ENCODE data around the gene COL5A2.

The COL5A2 gene

DNA sequence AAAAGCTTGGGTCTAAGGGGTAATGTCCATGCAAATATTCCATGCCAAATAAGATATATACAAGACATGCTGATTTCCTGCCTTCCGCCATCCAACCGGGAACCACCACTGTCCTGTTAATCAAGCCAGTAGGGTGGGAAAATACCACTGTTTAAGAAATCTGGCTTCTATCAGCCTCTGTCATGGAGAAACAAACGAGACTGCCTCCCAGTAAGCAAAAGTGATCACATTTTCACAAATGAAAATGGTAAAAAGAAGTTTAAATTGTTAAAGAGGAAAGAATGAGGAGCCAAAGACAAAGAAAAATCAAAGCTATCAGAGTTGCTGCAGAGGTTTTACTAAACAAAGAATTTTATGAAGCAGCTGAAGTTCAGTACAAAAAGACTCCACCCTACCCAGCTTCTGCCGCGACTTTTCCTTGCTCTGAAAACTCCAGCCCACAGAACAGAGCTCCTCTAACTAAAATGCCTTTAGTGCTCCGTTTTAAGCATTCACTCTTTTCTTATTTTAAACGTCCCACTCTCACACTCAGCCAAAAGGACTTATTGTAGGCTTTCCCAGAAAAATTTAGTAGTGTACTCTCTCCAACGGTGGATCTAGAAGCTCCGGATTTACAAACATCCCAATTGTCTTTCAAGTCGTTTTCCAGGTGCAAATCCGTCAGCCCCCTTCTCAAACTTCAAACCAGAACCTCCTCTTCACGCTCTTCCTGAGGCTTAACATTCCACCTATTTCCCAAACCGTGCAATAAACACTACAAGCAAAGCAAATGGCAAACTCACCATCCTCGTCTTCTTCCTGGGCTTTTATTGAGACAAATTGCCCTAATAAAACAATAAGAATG, 613 bp downstream of the COL5A2 start:
- no peak for DNase-seq (ENCODE audit: low spot score)

DNA sequence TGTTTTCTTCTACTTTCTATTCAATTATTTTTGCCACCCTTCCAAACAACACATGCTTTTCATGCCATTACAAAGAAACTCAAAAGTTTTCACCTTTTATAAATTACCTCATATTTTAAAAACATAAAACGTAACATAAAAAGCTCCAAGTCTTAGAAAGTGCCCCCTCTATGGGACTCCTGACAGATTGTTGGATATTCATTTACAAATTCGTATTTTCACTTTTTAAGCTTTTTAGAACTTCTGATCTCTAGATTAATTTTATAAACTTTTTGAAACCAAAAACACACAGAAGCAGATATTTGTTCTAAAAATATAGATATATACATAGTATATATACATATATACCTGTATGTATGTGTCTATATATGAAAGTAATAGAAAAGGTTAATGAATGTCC, 1.5 kb downstream of the COL5A2 start:
- DNase-seq (ENCODE audit: low spot score), result no peak

- DNase-seq (ENCODE audit: low spot score), result no peak
Measured at GRCh38 chr2:189177251-189177840, 2.2 kb downstream of the COL5A2 start.

- no peak for DNase-seq (ENCODE audit: low spot score)
Measured at GRCh38 chr2:189176516-189176915, 3.0 kb downstream of the COL5A2 start.

GRCh38 chr2:189175869-189176433, 3.6 kb downstream of the COL5A2 start:
- DNase-seq (ENCODE audit: low spot score), result no peak

DNA sequence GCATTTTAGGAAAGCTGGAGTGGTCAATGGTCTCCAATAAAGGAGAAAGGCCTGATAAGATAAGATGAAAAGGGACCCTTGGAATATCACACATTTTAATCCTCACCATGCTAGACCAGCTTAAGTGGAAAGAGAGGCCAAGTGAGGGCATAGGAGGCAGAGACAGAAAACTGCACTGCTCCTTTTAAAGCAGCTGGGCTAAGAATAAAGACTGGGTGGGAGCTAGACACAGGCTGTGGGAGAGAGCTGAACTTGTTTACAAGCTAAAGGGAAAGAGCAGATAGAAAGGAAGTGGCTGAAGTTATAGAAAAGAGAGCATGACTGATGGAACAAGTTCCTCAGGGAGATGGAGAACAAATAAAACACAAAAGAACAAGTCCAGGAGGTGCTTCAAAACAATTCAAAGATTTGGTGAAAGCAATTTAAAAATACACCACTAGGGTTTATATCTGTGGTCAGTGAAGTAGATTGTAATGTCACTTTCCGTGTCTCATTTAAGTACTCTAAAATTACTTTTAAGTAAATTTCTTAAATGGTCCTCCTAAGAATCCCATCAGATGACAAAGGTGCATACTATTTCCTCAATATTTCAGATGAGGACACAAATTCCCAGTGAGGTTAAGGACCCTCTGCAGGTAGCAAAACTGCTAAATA, 7.5 kb downstream of the COL5A2 start:
- DNase-seq (ENCODE audit: low spot score), result no peak

DNA sequence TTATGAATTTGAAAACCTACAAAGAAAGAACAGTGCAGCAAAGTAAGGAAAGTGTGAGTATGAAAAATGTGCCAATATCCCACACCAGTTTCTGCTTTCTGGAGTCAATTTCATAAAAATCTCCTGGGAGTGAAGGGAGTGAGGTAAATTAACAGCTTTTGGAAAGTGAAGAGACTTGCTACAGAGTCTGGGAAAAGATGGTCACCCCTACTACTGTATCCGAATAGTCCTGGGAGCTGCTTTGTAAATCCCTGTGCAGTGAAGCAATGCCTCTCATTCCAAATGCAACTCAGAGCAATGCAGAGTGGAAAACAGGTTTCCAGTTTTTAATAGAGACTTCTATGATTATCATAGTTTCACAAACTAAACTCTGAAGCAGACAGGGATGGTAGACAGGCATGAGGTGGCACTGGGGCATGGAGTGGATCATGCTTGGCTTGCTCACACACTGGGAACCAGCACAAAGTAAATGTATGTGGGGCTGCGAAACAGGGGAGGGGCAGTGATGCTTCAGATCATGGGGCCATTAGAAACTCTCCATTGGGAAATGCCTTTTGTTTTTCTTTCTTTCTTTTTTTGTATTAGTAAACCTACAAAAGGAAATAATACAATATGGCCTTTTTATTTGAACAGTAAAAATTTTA, 10.6 kb downstream of the COL5A2 start:
- DNase-seq (ENCODE audit: low spot score), result no peak

GRCh38 chr2:189165656-189166380, 13.7 kb downstream of the COL5A2 start:
- no peak for DNase-seq (ENCODE audit: low spot score)

GRCh38 chr2:189164746-189165145, 14.8 kb downstream of the COL5A2 start:
- no peak for DNase-seq (ENCODE audit: low spot score)

- DNase-seq (ENCODE audit: low spot score), result no peak
Measured at GRCh38 chr2:189163889-189164288, 15.7 kb downstream of the COL5A2 start.

DNA sequence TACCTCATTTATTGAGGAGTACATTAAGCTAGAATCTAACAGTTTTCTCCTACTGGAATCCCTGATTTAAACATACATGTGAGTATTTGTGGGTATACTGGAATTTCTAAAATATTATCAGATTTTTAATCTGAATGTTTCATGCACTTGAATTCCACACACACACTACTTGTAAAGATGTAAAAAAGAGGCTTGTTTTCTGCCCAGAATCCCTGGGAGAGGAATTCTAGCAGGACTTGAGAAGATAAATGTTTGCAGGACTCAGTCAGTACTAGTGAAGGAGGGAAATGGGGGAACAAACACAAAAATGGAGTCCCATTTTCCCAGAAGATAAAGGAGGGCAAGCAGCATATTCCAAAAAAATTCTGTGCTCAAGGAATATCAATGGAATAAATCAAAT, 17.0 kb downstream of the COL5A2 start:
- DNase-seq (ENCODE audit: low spot score), result no peak

GRCh38 chr2:189161894-189162293, 17.7 kb downstream of the COL5A2 start:
- DNase-seq (ENCODE audit: low spot score), result no peak

GRCh38 chr2:189159717-189160116, 19.8 kb downstream of the COL5A2 start:
- no peak for DNase-seq (ENCODE audit: low spot score)

DNA sequence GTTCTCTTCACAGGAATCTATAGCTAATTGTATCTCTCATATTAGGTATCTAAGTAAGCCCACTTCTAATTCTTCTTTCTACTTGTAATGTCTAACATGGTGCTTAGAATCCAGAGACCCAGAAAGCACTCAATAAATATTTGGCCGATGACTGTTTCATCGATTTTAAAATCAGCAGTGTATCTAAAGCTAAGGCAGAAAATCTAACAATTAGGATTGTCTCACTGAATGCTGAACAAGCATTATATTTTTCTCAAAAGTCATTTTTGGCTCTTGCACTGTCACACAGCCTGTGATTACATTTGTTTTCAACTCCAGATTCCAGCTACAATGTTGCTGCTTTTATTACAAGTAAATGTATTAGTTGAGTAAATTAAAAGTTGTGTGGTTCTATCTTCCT, 20.3 kb downstream of the COL5A2 start:
- no peak for DNase-seq (ENCODE audit: low spot score)

GRCh38 chr2:189157939-189158338, 21.6 kb downstream of the COL5A2 start:
- DNase-seq (ENCODE audit: low spot score), result no peak

GRCh38 chr2:189157456-189157855, 22.1 kb downstream of the COL5A2 start:
- no peak for DNase-seq (ENCODE audit: low spot score)

DNA sequence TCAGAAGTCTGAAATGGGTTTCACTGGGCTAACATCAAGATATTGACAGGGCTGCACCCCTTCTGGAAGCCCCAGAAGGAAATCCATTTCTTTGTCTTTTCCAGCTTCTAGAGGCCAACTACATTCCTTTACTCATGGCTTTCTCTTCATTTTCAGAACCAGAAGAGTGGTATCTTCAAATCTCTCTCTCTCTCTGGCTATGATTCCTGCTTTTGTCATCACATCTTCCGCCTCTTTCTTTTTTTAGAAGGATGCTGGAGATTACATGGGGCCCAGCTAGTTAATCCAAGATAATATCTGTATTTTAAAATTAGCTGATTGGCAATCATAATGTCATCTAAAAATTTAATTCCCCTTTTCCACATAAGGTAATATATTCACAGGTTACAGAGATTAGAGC, 23.8 kb downstream of the COL5A2 start:
- DNase-seq (ENCODE audit: low spot score), result no peak

DNA sequence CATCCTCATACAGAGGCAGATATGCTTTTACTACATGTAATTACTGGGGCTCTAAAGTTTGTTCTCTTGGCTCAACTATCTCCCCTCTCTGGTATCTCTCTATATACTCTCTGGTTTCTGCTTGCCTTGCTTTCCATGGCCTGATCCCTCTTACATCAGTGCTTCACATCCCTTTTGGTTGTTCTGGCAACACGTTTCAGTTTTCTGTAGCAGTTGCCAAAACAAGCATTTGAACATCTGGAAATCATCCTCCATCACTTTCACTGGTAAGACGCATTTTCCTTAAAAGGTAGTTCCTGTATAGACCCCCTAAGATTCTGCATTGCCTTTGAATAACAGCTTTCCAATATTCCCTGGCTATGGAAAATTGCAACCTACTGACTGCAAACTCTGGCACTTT, 25.9 kb downstream of the COL5A2 start:
- no peak for DNase-seq (ENCODE audit: low spot score)

GRCh38 chr2:189152483-189152882, 27.1 kb downstream of the COL5A2 start:
- no peak for DNase-seq (ENCODE audit: low spot score)

DNA sequence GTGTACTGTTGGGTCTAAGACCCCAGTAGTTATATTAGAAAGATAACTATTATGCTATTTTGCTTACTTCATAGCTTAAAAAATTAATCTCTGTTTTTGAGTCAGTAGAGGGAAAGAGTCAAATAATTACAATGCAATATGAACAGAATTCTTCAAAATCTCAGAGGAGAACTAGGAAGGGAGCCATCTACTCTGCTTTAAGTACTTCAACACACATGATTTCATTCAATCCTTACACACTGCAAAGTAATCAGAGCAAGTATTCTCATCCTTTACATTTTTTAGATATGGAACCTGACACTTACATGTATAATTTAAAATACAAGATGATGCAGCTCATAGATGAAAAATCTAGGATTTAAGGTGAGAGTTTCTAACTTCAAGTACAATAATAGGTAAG, 27.7 kb downstream of the COL5A2 start:
- no peak for DNase-seq (ENCODE audit: low spot score)

GRCh38 chr2:189150033-189150432, 29.5 kb downstream of the COL5A2 start:
- no peak for DNase-seq (ENCODE audit: low spot score)

GRCh38 chr2:189147989-189148388, 31.6 kb downstream of the COL5A2 start:
- DNase-seq (ENCODE audit: low spot score), result no peak
